Body of pancreas (tissue), 4 donors: ENCODE measurements around the gene HOXB2. TPM values are rescaled to one million over a fixed set of nuclear protein-coding genes. Genes with fewer than 3 reads are reported as not detected.

Experiments
- ATAC-seq: fragments of 150-250 bp; one replicate; pipeline ENCODE4 v1.9.1; 2016
- DNase-seq, 4 donors: peaks; one replicate each; pipeline ENCODE4 v3.0.0-alpha.2; 2019
- H3K27ac ChIP-seq, 4 donors: fragments of 200-600 bp; sonication (generic); 1 replicate in 3 of 4; 2 replicates in 1 of 4; pipeline versions ENCODE4 v1.5.1 to v1.6.1; 2016 to 2019; ENCODE audit warnings: mild to moderate bottlenecking in 1 of 4, mixed read lengths in 1 of 4, moderate library complexity in 1 of 4
- H3K27me3 ChIP-seq, 2 donors: fragments of 200-600 bp; sonication (generic); one replicate each; pipeline ENCODE4 v1.6.0; 2016; ENCODE audit warnings: mild to moderate bottlenecking in 1 of 2
- H3K36me3 ChIP-seq, 2 donors: fragments of 200-600 bp; sonication (generic); replicated peaks in 1 of 2; 2 replicates each; pipeline ENCODE4 v1.5.1; 2016; ENCODE audit warnings: low read depth in 2 of 2; ENCODE audit not compliant: insufficient read depth in 1 of 2
- H3K4me1 ChIP-seq: fragments of 200-600 bp; sonication (generic); one replicate; pipeline ENCODE4 v1.6.0; 2016
- H3K4me3 ChIP-seq, 2 donors: fragments of 200-600 bp; sonication (generic); 1 replicate in 1 of 2; 2 replicates in 1 of 2; pipeline ENCODE4 v1.5.1; 2016 to 2019
- H3K9me3 ChIP-seq, 3 donors: fragments of 200-600 bp; sonication (generic); 1 replicate in 2 of 3; 2 replicates in 1 of 3; pipeline ENCODE4 v1.5.1; 2016
- POLR2A ChIP-seq, 3 donors: fragments of 450-650 bp; IDR thresholded peaks; one replicate each; pipeline ENCODE4 v1.6.1; 2016; ENCODE audit warnings: antibody characterized with exemption in 3 of 3, mild to moderate bottlenecking in 2 of 3
- WGBS, 2 donors: methylation state at CpG; one replicate each; pipeline ENCODE4 v1.1.5; 2017; 5-methylcytosine and 5-hydroxymethylcytosine counted together
- intact Hi-C: fragments of 100-400 bp; cut with DNase I; formaldehyde crosslinking; loops from one replicate; pipeline ENCODE4 v1.15.1; 2023
- total RNA-seq, 2 donors: library from RNA; depleted of rRNA; stranded (reverse); fragments of >200 nt; gene quantifications; one replicate each; pipeline ENCODE4 v1.1.0, GENCODE V29; 2016
- TF ChIP-seq, protein P1 (sequence below), 7 experiments: fragments of 450-650 bp in 4 of 7; fragments of 200-600 bp in 3 of 7; sonication (generic) in 3 of 7; IDR thresholded peaks; one replicate each; pipeline ENCODE4 v1.5.1; 2016 to 2019; ENCODE audit warnings: antibody characterized with exemption in 7 of 7

The HOXB2 gene
- total RNA-seq, 2 donors from 2014 or later, result 13.7 to 32.3 TPM

DNA sequence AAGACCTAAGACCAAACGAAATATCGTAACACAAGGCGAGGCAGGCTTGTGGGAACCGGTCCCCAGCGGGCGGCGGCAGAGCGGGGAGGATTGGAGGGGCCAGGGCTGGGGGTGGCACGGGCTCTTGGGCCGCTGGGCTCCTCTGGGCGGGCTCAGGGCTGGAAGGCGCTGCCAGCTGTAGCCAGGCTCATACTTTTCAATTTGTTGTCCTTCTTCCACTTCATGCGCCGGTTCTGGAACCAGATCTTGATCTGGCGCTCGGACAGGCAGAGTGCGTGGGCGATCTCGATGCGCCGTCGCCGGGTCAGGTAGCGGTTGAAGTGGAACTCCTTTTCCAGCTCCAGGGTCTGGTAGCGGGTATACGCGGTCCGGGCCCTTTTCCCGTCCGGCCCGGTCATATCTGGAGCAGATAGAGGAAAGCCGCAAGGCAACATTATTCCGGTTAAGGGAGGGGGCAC lies 47.2 kb upstream of the HOXB2 start:
- peak overlapping the region in 2 of 4 donors; percentile 26 to 27 for H3K27ac ChIP-seq
- no peak overlapping the region for H3K4me3 ChIP-seq
- ATAC-seq (no peak), DNase-seq (no peak)
- H3K9me3 ChIP-seq, result no peaks in the 10 kb centered on the region
- H3K4me1 ChIP-seq, result peaks cover 21% of the 10 kb centered on the region
- H3K36me3 ChIP-seq, result no peaks in the 10 kb centered on the region
- 17 to 27% methylated on average over 20 to 33 of the region's 33 CpGs for WGBS, 2 donors
- TF ChIP-seq POLR2A (IDR thresholded peaks at IDR 0.05), result no peak
- TF ChIP-seq, protein P1, sequence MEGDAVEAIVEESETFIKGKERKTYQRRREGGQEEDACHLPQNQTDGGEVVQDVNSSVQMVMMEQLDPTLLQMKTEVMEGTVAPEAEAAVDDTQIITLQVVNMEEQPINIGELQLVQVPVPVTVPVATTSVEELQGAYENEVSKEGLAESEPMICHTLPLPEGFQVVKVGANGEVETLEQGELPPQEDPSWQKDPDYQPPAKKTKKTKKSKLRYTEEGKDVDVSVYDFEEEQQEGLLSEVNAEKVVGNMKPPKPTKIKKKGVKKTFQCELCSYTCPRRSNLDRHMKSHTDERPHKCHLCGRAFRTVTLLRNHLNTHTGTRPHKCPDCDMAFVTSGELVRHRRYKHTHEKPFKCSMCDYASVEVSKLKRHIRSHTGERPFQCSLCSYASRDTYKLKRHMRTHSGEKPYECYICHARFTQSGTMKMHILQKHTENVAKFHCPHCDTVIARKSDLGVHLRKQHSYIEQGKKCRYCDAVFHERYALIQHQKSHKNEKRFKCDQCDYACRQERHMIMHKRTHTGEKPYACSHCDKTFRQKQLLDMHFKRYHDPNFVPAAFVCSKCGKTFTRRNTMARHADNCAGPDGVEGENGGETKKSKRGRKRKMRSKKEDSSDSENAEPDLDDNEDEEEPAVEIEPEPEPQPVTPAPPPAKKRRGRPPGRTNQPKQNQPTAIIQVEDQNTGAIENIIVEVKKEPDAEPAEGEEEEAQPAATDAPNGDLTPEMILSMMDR (IDR thresholded peaks at IDR 0.05), result no peak
- peaks cover 0 to 43% of the 10 kb centered on the region in 2 donors for H3K27me3 ChIP-seq
- intact Hi-C loops, result no loop called here

DNA sequence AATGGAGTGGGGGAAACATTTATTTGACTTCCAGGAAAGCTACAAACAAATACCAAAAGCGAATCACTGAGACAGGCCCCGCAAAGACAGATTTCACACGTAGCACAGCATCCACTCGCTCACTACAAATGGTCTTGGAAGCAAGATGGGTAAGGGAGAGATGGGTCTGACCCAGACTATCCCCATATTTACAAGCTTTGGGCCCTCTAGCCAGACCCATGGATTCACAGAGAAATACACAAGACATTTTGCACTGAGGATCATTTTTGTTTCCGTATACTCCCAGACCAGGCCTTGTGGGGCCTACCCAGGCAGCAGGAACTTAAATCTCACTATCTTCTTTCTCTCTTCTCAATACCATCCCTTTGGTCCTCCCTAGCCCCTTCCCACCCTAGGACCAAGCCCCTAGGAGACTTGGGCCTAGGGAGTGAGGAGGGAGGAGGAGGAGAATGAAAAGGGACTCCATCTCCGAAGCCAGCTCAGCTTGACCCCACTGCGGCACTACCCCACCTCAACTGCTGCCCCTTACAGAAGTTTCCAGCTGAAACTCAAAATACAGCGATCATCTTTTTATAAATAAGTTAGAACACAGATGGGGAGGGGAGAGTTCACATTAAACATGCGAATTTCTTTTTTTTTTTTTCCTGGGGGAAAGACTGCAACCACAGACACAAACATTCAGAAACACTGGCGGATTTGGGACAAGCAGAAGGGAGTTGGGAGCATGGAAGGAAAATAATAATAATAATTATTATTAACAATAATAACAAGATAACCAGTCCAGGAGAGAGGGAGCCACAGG lies 46.5 kb upstream of the HOXB2 start:
- WGBS, 2 donors, result 80 to 82% methylated on average over 10 of the region's 10 CpGs

DNA sequence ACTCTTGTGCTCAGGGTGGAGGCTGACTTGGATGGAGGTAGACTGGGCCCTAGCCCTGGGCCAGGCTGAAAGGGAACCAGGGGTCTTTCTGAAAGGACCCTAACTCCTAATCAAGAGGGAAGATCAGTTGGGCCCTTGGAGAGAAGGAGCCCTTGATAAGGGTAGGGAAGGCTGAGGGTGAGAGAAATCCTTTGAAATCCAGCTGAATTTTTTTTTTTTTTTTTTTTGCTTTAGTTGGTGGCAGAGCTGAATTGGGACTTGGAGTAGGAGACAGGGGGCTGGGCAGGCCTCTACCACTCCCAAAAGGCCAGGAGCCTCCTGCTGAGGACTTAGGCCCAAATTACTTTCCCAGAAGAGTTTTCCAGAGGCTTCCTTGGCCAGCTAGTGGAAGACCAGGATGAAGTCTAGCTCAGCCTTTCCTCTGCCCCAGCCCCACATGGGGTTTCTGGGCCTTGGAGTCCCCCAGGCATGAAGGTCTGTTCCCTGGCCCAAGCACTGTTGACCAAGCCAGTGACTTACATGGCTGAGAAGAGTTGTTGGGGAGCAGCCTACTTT lies 45.8 kb upstream of the HOXB2 start:
- DNase-seq, result no peak
- no peak for ATAC-seq
- H3K4me1 ChIP-seq, result peaks cover 16% of the 10 kb centered on the region
- no peak overlapping the region for H3K27ac ChIP-seq
- intact Hi-C loops, result no loop called here
- H3K9me3 ChIP-seq, result no peaks in the 10 kb centered on the region
- H3K27me3 ChIP-seq, result peaks cover 0 to 43% of the 10 kb centered on the region in 2 donors
- H3K4me3 ChIP-seq, result no peak overlapping the region
- TF ChIP-seq, protein P1 (IDR thresholded peaks at IDR 0.05), result no peak
- no peak for TF ChIP-seq POLR2A (IDR thresholded peaks at IDR 0.05)
- H3K36me3 ChIP-seq, result no peaks in the 10 kb centered on the region

More for the DNA sequence above, 46.5 kb upstream of the HOXB2 start:
- intact Hi-C loops, result no loop called here
- Histone ChIP-seq H3K9me3 (no peaks in the 10 kb centered on the region), H3K27me3 (peaks cover 0 to 43% of the 10 kb centered on the region in 2 donors), H3K4me3 (no peak overlapping the region), H3K36me3 (no peaks in the 10 kb centered on the region), H3K27ac (peak overlapping the region in 2 of 4 donors; percentile 5 to 26), H3K4me1 (peaks cover 16% of the 10 kb centered on the region)
- no peak for DNase-seq
- no peak for ATAC-seq
- TF ChIP-seq, protein P1 (IDR thresholded peaks at IDR 0.05), result no peak
- no peak for TF ChIP-seq POLR2A (IDR thresholded peaks at IDR 0.05)

DNA sequence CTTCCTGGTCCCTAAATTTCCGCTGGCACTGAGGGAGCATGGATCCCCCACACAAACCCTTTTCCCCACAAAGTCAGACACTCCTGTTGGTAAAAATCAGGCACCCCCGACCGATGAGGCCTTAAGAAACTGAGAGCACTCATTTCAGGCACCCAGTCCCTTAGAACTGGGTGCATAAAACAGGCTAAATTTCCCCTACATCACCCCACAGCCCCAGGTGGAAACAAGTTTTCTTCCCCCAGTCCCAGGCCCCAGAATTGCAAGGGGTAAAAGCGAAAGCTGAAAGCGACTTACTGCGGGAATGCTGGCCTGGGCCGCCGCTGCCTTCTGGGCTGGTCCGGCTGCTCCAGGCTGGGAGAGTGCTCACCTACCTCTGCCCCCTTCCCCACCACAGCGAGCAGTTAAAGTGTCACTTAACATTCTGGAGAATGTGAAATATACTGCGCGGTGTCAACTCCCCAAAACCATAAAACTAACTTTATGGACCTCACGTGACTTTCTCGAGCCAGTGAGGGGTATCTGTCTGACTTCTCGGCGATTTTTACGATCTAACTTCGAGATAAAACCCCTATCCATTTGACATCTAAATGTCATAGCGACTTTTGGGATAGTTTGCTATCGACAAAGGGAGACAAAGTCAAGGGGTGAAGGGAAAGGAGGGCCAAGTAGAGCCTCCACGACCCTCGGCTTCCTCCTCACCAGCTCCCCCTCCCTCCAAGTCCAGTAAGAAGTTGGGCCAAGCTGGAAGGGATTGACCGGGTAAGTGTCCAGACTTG lies 45.1 kb upstream of the HOXB2 start, which contains the start of gene HOXB3:
HOXB3 (minus strand) TSS at position 411 of the 776 bp plus-strand sequence. CDS start 37,767 bp downstream, outside the sequence.
- Histone ChIP-seq H3K4me1 (peaks cover 22% of the 10 kb centered on the region), H3K4me3 (no peak within 1 kb of the TSS), H3K27me3 (peaks cover 0 to 43% of the 10 kb centered on the region in 2 donors), H3K36me3 (no peaks in the 10 kb centered on the region), H3K27ac (no peak within 1 kb of the TSS), H3K9me3 (no peaks in the 10 kb centered on the region)
- DNase-seq (no peak), ATAC-seq (no peak)
- intact Hi-C loops, result no loop called here
- 46 to 47% methylated on average over 22 to 23 of the region's 23 CpGs for WGBS, 2 donors
- no peak for TF ChIP-seq POLR2A (IDR thresholded peaks at IDR 0.05)
- TF ChIP-seq, protein P1 (IDR thresholded peaks at IDR 0.05), result no peak
